Measurements from ENCODE around the gene TSSK2.

The TSSK2 gene

DNA sequence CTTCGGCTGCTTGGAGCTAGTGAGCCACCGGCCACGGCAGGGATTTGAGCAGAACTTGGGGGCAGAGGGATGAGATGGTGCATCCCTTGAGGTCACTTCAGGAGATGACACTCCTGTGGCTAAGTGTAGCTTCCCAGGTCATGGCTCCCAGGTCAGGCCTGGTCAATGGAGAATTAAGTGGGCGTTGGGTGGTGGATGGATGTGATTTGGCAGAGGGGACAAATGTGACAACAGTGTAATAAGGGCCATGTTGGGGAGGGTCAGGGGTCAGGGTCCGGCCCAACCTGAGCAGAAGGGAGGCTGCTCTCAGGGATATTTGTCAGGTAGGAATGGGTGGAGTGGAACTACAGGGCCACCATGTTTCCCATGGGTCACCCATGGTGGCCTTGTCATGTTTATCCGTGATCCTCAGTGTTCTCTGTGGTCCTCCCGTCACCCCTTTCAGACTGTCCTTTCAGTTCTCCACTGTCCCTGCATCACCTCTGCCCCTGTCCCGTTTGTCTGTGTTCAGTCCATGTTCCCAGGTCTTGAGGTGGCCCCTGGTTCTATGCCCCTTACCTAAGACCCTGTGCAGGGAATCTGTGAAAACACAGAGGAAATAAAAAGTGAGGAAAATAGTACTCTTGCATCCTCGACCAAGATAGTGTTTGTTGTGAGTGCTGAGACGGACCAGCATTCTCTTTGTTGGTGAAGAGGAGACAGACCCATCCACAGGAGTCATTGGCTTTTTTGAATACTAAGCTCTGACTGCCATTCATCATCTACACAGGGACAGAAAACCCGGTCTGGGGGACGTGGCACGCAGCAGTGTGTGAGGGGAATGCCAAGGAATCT is 41.3 kb downstream of the TSSK2 start:
- DNase-seq (ENCODE audit: low spot score), result no peak

DNA sequence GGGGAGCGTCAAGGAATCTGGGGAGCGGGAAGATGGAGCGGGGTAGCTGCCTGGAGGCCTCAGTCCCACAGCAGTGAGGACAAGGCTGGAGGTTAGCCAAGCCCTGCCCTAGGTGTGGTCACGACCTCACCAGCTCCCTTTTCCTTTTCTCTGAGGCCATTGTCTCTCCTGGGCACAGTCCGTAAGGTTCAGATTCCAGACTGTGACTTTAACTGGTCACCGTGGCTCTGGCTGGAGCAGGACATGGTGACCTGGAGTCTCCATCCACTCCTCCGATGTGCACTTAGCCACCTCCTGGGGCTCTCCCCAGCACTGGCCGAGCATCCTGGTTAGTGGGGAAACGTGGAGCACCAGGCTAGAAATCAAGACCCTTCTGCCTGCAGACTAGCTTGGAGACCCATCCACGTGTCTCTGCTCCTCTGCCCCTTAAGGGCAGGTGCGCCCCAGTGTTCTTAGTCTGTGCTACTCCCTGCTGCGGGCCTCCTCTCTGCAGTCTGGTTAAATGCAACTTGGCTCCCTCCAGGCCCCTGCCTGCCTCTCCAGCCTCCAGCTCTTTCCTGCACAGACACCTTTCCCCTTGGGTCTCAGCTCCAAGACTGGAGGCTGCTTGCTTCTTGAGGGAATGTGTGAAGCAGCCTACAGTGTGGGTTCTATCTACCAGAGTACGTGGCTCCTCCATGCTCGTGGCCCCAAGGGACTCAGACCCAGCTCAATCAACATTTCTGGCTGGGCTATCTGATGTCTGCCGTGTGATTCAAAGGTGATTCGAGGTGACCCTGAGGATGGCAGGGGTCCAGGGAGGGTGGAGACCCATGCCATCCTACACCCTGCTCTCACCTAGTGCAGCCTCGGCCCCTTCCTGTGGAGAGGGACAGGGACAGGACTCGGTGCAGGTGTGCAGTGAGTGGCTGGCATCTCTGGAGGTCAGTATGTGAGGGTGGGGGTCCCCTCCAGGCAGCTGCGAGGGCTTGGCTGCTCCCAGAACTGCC is 42.2 kb downstream of the TSSK2 start:
- no peak for DNase-seq (ENCODE audit: low spot score)

GRCh38 chr22:19174106-19175025 is 43.3 kb downstream of the TSSK2 start:
- no peak for DNase-seq (ENCODE audit: low spot score)

GRCh38 chr22:19175026-19175601 is 44.0 kb downstream of the TSSK2 start:
- no peak for DNase-seq (ENCODE audit: low spot score)

GRCh38 chr22:19175602-19176174 is 44.6 kb downstream of the TSSK2 start:
- DNase-seq (ENCODE audit: low spot score), result no peak

DNA sequence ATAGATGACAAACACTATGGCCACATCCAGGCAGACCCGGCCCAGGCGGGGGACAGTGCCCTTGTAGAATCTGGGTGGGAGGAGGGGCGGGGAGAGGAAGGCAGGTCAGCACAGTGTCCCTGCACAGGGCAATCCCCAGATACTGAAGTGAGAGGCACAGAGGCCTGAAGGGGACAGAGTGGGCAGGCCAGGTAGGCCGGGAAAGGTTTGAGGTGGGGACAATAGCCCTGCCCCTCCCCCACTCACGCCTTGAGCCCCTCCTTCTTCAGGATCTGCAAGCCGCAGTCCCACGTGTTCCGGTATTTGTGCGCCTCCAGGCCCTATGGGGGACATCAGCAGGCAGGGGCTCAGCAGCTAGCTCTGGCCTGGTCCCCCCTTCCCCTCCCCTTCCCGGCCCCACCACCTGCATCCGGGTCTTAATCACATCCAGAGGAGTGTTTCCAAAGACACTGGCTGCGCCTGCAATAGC is 45.1 kb downstream of the TSSK2 start:
- DNase-seq (ENCODE audit: low spot score), result no peak

DNA sequence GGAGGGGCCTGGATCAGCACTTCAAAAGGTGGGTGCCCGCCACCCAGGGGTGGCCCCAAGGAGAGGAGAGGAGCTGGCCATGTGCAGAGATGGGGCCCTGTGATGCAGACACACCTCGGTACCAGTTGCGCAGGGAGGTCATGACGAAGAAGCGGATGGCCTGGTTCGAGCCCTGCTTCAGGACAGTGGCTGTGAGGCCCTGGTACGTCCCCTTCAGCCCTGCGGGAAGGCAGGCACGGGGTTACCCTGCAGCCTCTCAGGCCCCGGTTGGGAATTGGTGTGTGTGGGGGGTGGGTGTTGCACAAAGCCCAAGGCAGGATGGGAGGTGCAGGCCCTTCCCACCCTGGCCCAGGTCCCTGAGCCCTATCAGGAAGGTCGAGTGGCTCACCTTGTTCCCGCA is 45.6 kb downstream of the TSSK2 start:
- no peak for DNase-seq (ENCODE audit: low spot score)

GRCh38 chr22:19177164-19178064 is 46.3 kb downstream of the TSSK2 start:
- DNase-seq (ENCODE audit: low spot score), result no peak

DNA sequence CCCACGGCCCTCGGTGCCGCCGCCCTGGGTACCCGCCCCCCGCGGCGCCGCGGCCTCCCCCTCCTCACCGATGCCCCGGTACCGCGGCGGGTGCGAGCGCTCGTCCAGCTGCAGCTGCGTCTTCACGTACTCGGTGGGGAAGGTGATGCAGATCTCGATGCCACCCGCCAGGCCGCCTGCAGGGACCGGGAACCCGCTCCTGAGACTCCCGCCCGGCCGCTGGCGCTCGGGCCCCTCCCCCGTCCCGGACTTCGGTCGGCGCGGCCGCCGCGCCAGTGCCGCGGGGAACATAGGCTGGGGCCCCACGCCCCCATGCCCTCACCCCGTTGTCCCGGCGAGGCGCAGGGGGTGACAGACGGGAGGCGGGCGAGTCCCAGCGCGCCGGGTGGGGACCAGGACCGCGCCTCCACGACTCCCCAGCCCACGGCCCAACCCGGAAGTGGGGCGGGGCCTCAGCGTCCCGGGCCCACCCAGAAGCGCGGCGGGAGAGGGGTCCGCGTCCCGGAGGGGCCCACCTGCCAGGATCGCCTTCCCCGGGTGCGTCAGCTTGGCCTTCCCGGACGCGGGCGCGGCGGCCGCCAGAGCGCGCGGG is 47.1 kb downstream of the TSSK2 start:
- peak; percentile 67 for DNase-seq (ENCODE audit: low spot score)

DNA sequence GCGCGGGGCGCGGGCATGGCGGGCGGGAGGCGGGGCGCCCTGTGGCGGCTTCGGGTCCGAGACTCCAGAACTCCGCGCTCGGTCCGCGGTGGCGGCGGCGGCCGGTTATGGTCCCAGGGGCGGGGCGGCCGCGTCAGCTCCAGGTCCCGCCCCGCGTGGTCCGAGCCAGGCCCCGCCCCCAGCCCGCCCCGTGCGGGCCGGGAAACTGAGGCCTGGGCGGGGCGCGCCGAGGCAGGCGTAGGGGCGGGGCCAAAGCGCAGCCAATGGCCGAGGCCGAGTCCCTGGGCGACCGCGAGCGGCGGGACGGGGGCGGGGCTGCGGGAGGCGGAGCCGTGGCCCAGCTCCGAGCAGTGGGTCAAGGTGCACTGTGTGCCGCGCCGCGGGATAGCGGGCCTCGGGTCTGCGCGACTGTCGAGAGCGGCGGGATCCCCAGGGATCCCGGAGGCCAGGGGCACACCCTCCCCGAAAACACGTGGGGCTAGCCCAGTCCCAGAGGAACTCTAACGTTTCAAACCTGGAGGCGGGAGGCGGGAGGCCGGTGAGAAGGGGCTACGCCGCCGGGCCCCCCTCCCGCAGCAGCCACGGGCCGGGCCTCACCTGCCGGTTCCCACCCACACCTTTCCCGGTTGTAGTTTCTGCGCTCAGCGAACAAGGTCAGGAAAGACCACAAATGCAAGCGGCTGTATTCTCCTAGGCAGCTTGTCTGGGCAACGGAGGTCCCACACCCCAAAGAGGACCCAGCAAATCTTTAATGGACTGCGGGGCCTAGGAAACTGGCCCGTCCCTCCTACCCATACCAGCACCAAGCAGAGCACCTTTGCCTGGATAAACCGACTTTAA is 47.8 kb downstream of the TSSK2 start, which contains the start of gene SLC25A1:
TSS of gene SLC25A1 (minus strand) at position 80 of the 840 bp plus-strand sequence. CDS start at position 17, 63 bp downstream.
- peak; percentile 97 for DNase-seq (ENCODE audit: low spot score)

- peak; percentile 88 for DNase-seq (ENCODE audit: low spot score)
These were observed 48.5 kb downstream of the TSSK2 start for GRCh38 chr22:19179497-19180048.

- DNase-seq (ENCODE audit: low spot score), result no peak
These were observed 49.1 kb downstream of the TSSK2 start for GRCh38 chr22:19180234-19180633.

DNA sequence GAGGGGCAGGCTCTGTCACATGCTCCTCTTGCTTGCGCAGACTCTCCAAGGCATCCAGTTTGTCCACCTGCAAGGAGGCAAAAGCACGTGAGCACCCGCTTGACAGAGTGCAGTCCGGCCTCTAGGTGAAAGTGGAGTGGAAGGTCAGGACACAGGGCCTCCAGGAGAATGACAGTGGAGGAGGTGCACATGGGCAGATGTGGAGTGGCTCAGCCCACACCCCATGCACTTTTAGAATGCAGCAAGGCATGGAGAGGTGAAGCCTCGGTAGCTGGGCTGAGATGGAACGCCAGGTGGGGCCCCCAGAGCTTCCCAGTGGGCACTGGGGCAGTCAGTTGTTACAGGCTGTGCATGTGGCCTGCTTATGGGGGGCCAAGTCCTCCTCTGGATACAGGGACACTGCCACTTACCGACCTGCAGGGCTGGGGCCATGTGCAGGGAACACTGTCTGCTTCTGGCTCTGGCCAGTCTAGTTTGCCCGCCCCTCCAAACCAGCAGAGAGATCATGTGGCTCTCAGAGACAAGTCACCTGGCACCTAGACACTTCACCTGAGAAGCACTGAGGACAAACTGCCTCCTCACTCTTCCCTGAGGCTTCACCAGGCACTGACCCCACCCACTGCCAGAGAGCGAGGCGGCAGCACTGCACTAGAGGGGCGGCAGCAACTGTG is 49.8 kb downstream of the TSSK2 start:
- DNase-seq (ENCODE audit: low spot score), result no peak

DNA sequence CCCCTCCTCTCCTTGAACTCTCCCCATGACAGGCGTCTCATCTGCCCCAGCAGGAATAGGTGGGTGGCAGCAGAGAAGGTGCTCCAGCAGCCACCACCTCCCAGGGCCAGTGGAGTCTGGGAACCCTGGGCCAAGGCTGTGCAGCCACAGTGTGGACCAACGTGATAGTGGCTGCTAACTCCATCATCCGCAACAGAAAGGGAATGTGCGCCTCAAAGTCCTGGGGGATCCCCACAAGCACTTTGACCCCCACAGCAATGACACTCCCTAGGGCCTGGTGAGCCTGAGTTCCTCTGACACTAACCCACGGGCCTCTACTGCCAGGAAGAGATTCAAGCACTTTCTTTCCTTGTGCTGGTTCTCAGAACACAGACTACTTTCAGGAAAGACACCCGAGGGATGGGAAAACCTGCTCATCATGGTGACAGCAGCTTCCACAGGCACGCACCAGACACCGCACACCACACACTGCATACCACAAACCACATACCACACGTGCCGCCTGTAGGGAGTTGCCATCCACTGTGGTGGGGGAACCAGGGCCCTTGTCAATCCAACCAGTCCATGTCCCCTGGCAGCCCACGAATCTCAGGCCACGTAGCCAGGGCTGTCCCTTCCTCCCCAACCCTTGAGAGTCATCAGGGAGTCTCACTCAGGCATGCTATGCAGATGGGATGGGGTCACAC is 50.8 kb downstream of the TSSK2 start:
- DNase-seq (ENCODE audit: low spot score), result no peak

Measured in iPS-NIHi11 (cell line).